ENCODE data around the gene PPFIA2. TPM values are rescaled to one million over a fixed set of nuclear protein-coding genes. Genes with fewer than 3 reads are reported as not detected.

The PPFIA2 gene
- polyA plus RNA-seq, 1 of the 3 experiments (the other 2 are of a cell fraction): not detected

GRCh38 chr12:81257947-81258551 lies 501.1 kb downstream of the PPFIA2 start:
- no peaks in the 10 kb centered on the region for H3K79me2 ChIP-seq (ENCODE audit: insufficient read depth)
- H3K9ac ChIP-seq: no peak overlapping the region
- DNase-seq: peak; percentile 10
- H3K9me2 ChIP-seq: no peaks in the 10 kb centered on the region
- 15% methylated on average over 4 of the region's 4 CpGs for WGBS (ENCODE audit: low lambda C conversion rate)
- peak overlapping the region; percentile 6 to 52; a peak in 2 of 4 replicates for H3K4me3 ChIP-seq (ENCODE audit: low read depth in 2 of 2, low read length in 1 of 2)
- ChIA-PET POLR2A (no interaction called here), CTCF (interaction anchor here (0.6 to 2.7 kb wide), 10 partner anchors 8 to 319 kb away, joined by 3 to 13 read pairs (median 4); no protein-coding TSS in a partner anchor)
- H3K27me3 ChIP-seq (ENCODE audit: insufficient read depth): 0 out of 2 replicates have a peak, but pooled peaks cover 4% of the 10 kb centered on the region
- no peaks in the 10 kb centered on the region for H4K20me1 ChIP-seq (ENCODE audit: insufficient read depth)
- H3F3A ChIP-seq (replicated peaks; ENCODE audit: insufficient read depth): no peaks in the 10 kb centered on the region
- peak overlapping the region; percentile 49 for H3K4me2 ChIP-seq
- H2AFZ ChIP-seq (ENCODE audit: low read depth): no peak overlapping the region
- TF ChIP-seq SIN3A (IDR thresholded peaks at IDR 0.05; ENCODE audit: borderline replicate concordance, low read depth, low read length) (no peak), RAD21 (IDR thresholded peaks at IDR 0.05; ENCODE audit: low read length) (peak; percentile 73), EP300 (IDR thresholded peaks at IDR 0.05; ENCODE audit: borderline replicate concordance in 1 of 2, low read depth in 1 of 2, low read length in 1 of 2) (no peak), FOXM1 (IDR thresholded peaks at IDR 0.05; ENCODE audit: low read depth) (no peak), RCOR1 (IDR thresholded peaks at IDR 0.05; ENCODE audit: low read length) (no peak), TAF1 (IDR thresholded peaks at IDR 0.05; ENCODE audit: borderline replicate concordance, low read depth, low read length) (no peak), SMC3 (IDR thresholded peaks at IDR 0.05; ENCODE audit: low read depth, low read length) (peak; percentile 29; the same call in 1 of the 2 replicates), ELF1 (IDR thresholded peaks at IDR 0.05) (no peak), JUND (IDR thresholded peaks at IDR 0.05) (no peak), POLR2AphosphoS5 (IDR thresholded peaks at IDR 0.05; ENCODE audit: low read depth, low read length) (no peak), MAX (IDR thresholded peaks at IDR 0.05; ENCODE audit: low read depth) (no peak), YY1 (IDR thresholded peaks at IDR 0.05; ENCODE audit: low read depth) (no peak), EZH2phosphoT487 (IDR thresholded peaks at IDR 0.05; ENCODE audit: borderline replicate concordance, low read depth) (no peak), GABPA (IDR thresholded peaks at IDR 0.05; ENCODE audit: low read depth) (no peak)
- TF ChIP-seq, protein P1, sequence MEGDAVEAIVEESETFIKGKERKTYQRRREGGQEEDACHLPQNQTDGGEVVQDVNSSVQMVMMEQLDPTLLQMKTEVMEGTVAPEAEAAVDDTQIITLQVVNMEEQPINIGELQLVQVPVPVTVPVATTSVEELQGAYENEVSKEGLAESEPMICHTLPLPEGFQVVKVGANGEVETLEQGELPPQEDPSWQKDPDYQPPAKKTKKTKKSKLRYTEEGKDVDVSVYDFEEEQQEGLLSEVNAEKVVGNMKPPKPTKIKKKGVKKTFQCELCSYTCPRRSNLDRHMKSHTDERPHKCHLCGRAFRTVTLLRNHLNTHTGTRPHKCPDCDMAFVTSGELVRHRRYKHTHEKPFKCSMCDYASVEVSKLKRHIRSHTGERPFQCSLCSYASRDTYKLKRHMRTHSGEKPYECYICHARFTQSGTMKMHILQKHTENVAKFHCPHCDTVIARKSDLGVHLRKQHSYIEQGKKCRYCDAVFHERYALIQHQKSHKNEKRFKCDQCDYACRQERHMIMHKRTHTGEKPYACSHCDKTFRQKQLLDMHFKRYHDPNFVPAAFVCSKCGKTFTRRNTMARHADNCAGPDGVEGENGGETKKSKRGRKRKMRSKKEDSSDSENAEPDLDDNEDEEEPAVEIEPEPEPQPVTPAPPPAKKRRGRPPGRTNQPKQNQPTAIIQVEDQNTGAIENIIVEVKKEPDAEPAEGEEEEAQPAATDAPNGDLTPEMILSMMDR (IDR thresholded peaks at IDR 0.05): peak; percentile 69
- TF ChIP-seq, protein P2, sequence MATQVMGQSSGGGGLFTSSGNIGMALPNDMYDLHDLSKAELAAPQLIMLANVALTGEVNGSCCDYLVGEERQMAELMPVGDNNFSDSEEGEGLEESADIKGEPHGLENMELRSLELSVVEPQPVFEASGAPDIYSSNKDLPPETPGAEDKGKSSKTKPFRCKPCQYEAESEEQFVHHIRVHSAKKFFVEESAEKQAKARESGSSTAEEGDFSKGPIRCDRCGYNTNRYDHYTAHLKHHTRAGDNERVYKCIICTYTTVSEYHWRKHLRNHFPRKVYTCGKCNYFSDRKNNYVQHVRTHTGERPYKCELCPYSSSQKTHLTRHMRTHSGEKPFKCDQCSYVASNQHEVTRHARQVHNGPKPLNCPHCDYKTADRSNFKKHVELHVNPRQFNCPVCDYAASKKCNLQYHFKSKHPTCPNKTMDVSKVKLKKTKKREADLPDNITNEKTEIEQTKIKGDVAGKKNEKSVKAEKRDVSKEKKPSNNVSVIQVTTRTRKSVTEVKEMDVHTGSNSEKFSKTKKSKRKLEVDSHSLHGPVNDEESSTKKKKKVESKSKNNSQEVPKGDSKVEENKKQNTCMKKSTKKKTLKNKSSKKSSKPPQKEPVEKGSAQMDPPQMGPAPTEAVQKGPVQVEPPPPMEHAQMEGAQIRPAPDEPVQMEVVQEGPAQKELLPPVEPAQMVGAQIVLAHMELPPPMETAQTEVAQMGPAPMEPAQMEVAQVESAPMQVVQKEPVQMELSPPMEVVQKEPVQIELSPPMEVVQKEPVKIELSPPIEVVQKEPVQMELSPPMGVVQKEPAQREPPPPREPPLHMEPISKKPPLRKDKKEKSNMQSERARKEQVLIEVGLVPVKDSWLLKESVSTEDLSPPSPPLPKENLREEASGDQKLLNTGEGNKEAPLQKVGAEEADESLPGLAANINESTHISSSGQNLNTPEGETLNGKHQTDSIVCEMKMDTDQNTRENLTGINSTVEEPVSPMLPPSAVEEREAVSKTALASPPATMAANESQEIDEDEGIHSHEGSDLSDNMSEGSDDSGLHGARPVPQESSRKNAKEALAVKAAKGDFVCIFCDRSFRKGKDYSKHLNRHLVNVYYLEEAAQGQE (IDR thresholded peaks at IDR 0.05; ENCODE audit: low read depth, low read length): no peak
- H3K36me3 ChIP-seq (replicated peaks in 1 of 2; ENCODE audit: control insufficient read depth in 1 of 2, insufficient read depth in 2 of 2, low read length in 1 of 2): no peaks in the 10 kb centered on the region
- no peaks in the 10 kb centered on the region for H3K9me3 ChIP-seq
- H3K4me1 ChIP-seq (ENCODE audit: control insufficient read depth in 1 of 2, insufficient read depth in 2 of 2, low read depth in 1 of 2, low read length in 1 of 2): no peaks in the 10 kb centered on the region; a peak in 1 of 4 replicates
- no peak overlapping the region for H3K27ac ChIP-seq (ENCODE audit: low read depth in 2 of 2, low read length in 1 of 2)
